ENCODE measurements around the gene IRAK3.

Gene IRAK3

DNA sequence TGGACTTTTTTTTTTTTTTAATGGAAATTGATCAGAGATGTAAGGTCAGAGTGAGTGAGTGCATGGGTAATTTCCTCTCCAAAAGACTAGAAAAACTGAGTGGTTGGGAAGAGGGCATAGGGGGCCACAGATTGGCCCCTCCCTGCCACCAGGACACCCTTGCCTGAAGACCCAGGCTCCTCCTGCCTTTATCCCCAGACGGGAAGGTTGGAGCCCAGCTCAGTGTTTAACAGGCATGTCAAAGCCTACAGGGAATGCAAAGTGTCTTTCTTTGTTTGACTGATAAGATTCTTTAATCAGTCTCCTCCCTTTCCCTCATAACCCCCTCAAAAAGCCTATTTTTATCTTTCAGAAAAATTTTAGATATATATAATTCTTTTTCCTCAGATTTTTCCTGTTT lies 50.3 kb downstream of the IRAK3 start:
- no peaks in the 10 kb centered on the region for H3K36me3 ChIP-seq (ENCODE audit: control insufficient read depth, insufficient read depth, low read length)
- no peak for TF ChIP-seq CTCF (IDR thresholded peaks at IDR 0.05; ENCODE audit: insufficient read depth, low read length, poor library complexity, severe bottlenecking)
- no peak overlapping the region for H3K4me3 ChIP-seq (replicated peaks; ENCODE audit: low read depth, low read length)
- no peak for DNase-seq (ENCODE audit: extremely low read depth, insufficient read length)
- H3K27me3 ChIP-seq (replicated peaks; ENCODE audit: control insufficient read depth, insufficient read depth, low read length), result no peaks in the 10 kb centered on the region

DNA sequence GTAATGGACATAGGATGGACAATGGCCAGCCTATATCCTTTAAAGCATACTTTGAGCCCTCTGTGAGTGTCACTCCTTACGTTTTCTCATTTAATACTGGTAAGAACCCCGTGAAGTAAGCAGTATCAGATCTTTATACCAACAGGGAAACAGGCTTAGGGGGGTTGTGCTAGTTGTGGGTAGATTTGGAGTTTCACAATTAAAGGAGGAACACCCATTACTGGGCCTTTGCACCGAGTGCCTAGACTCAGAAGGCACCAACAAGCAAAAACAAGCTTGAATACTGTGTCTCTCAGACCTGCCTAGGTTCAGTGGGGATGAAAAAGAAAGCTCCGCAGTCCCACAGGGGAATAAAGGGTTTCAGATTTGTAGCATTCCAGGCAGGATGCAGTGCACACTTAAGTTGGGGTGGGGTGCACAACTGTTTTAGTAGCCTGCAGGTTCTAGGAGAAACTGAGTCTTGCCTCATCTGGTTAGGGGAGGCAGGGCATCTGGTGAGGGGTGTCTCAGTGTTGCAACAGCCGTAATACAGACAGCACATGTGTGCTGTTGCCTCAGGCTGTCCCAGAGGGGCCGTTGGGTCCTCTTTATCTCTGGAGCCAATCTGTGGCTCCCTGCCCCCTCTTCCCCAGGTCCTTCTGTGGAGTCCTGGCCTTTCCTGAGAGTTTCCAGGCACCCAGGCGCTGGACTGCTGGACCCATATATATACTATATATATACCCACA lies 51.2 kb downstream of the IRAK3 start:
- DNase-seq (ENCODE audit: extremely low read depth, insufficient read length), result no peak
- no peak for TF ChIP-seq CTCF (IDR thresholded peaks at IDR 0.05; ENCODE audit: insufficient read depth, low read length, poor library complexity, severe bottlenecking)
- H3K4me3 ChIP-seq (replicated peaks; ENCODE audit: low read depth, low read length), result no peak overlapping the region
- no peaks in the 10 kb centered on the region for H3K36me3 ChIP-seq (ENCODE audit: control insufficient read depth, insufficient read depth, low read length)
- H3K27me3 ChIP-seq (replicated peaks; ENCODE audit: control insufficient read depth, insufficient read depth, low read length), result no peaks in the 10 kb centered on the region

GRCh38 chr12:66241061-66242043 lies 52.3 kb downstream of the IRAK3 start:
- Histone ChIP-seq H3K36me3 (ENCODE audit: control insufficient read depth, insufficient read depth, low read length) (no peaks in the 10 kb centered on the region), H3K4me3 (replicated peaks; ENCODE audit: low read depth, low read length) (no peak overlapping the region)

DNA sequence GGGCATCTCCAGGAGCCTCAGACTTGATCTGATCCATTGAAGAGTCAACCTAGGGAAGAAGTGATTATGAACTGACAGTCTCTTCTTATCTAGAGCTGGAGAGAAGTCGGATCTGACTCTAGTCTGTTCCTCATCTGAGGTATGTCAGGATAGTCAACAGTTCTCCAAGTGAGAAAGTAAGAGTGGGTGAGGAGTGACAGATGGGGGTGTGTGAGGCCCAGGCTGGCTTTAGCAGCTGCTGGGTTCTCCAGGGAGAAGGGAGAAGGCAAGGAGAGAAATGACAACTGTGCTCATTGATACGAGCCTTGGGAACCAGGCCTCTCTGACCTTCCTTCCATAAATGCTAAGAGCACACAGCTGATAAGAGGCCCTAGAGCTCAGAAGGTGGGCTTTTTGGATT lies 53.3 kb downstream of the IRAK3 start:
- TF ChIP-seq CTCF (IDR thresholded peaks at IDR 0.05; ENCODE audit: insufficient read depth, low read length, poor library complexity, severe bottlenecking), result no peak
- Histone ChIP-seq H3K4me3 (replicated peaks; ENCODE audit: low read depth, low read length) (no peak overlapping the region), H3K36me3 (ENCODE audit: control insufficient read depth, insufficient read depth, low read length) (no peaks in the 10 kb centered on the region), H3K27me3 (replicated peaks; ENCODE audit: control insufficient read depth, insufficient read depth, low read length) (no peaks in the 10 kb centered on the region)
- no peak for DNase-seq (ENCODE audit: extremely low read depth, insufficient read length)

More at GRCh38 chr12:66241061-66242043, 52.3 kb downstream of the IRAK3 start:
- no peaks in the 10 kb centered on the region for H3K27me3 ChIP-seq (replicated peaks; ENCODE audit: control insufficient read depth, insufficient read depth, low read length)
- DNase-seq (ENCODE audit: extremely low read depth, insufficient read length), result no peak
- no peak for TF ChIP-seq CTCF (IDR thresholded peaks at IDR 0.05; ENCODE audit: insufficient read depth, low read length, poor library complexity, severe bottlenecking)

- H3K36me3 ChIP-seq (ENCODE audit: control insufficient read depth, insufficient read depth, low read length), result no peaks in the 10 kb centered on the region
- no peak overlapping the region for H3K4me3 ChIP-seq (replicated peaks; ENCODE audit: low read depth, low read length)
- no peak for TF ChIP-seq CTCF (IDR thresholded peaks at IDR 0.05; ENCODE audit: insufficient read depth, low read length, poor library complexity, severe bottlenecking)
- no peak for DNase-seq (ENCODE audit: extremely low read depth, insufficient read length)
- no peaks in the 10 kb centered on the region for H3K27me3 ChIP-seq (replicated peaks; ENCODE audit: control insufficient read depth, insufficient read depth, low read length)
These were observed 54.9 kb downstream of the IRAK3 start for GRCh38 chr12:66243911-66244310.
